Vagina (tissue), 2 donors: Measurements from ENCODE around the gene RSU1. TPM values are rescaled to one million over a fixed set of nuclear protein-coding genes. Genes with fewer than 3 reads are reported as not detected.

Experiments used
- DNase-seq, 2 donors: peaks; one replicate each; pipeline ENCODE4 v3.0.0-alpha.2; 2017; ENCODE audit errors: extremely low spot score in 2 of 2
- H3K27ac ChIP-seq: fragments of 200-600 bp; sonication (generic); one replicate; pipeline ENCODE4 v1.5.1; 2019
- H3K27me3 ChIP-seq: fragments of 200-600 bp; sonication (generic); one replicate; pipeline ENCODE4 v1.5.1; 2019
- H3K36me3 ChIP-seq, 2 donors: fragments of 200-600 bp; sonication (generic); one replicate each; pipeline ENCODE4 v1.5.1; 2017 to 2019
- H3K4me1 ChIP-seq: fragments of 200-600 bp; sonication (generic); one replicate; pipeline ENCODE4 v1.5.1; 2019
- H3K4me3 ChIP-seq, 2 donors: fragments of 200-600 bp; sonication (generic); 1 replicate in 1 of 2; 2 replicates in 1 of 2; pipeline ENCODE4 v1.5.1; 2016 to 2019
- H3K9me3 ChIP-seq: fragments of 200-600 bp; sonication (generic); one replicate; pipeline ENCODE4 v1.5.1; 2019
- POLR2A ChIP-seq, 2 donors: fragments of 450-650 bp; IDR thresholded peaks; one replicate each; pipeline ENCODE4 v1.6.1; 2017; ENCODE audit warnings: antibody characterized with exemption in 2 of 2, mild to moderate bottlenecking in 2 of 2, moderate library complexity in 2 of 2
- POLR2AphosphoS5 ChIP-seq, 2 donors: sonication (generic); formaldehyde crosslinking; IDR thresholded peaks; one replicate each; pipeline ENCODE4 v1.9.0; 2017; ENCODE audit warnings: antibody characterized with exemption in 2 of 2, mild to moderate bottlenecking in 2 of 2, low read depth in 1 of 2; ENCODE audit not compliant: insufficient read depth in 1 of 2
- intact Hi-C: fragments of 100-400 bp; cut with DNase I; formaldehyde crosslinking; loops from one replicate; pipeline ENCODE4 v1.15.1; 2023
- total RNA-seq: library from RNA; depleted of rRNA; stranded (reverse); fragments of >200 nt; gene quantifications from one replicate; pipeline ENCODE4 v1.2.3, GENCODE V29; 2016
- TF ChIP-seq, protein P1 (sequence below), 3 experiments: fragments of 450-650 bp in 2 of 3; fragments of 200-600 bp in 1 of 3; sonication (generic) in 1 of 3; IDR thresholded peaks; one replicate each; pipeline ENCODE4 v1.5.1; 2017 to 2019; ENCODE audit warnings: antibody characterized with exemption in 3 of 3, mild to moderate bottlenecking in 2 of 3, moderate library complexity in 2 of 3

Gene RSU1
- total RNA-seq, 1 donor from 2014 or later: 50.3 TPM

DNA sequence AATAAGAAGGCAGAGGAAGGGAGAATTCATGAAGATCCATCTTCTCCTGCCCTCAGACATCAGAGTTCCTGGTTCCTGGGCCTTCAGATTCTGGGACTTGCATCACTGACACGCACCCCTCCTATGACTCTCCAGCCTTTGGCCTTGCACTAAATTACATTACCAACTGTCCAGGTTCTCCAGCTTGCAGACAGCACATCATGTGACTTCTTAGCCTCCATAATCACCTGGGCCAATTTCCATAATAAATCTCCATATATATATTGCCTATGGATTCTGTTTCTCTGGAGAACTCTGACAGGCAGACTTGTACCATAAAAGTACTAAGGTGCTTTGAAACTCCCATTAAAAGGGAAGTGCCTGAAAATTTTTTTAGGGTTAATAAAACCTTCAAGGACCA lies 23.2 kb downstream of the RSU1 start:
- Histone ChIP-seq H3K4me1 (no peaks in the 10 kb centered on the region), H3K4me3 (no peak overlapping the region), H3K9me3 (no peaks in the 10 kb centered on the region), H3K36me3 (no peaks in the 10 kb centered on the region), H3K27ac (no peak overlapping the region), H3K27me3 (no peaks in the 10 kb centered on the region)
- TF ChIP-seq, protein P1, sequence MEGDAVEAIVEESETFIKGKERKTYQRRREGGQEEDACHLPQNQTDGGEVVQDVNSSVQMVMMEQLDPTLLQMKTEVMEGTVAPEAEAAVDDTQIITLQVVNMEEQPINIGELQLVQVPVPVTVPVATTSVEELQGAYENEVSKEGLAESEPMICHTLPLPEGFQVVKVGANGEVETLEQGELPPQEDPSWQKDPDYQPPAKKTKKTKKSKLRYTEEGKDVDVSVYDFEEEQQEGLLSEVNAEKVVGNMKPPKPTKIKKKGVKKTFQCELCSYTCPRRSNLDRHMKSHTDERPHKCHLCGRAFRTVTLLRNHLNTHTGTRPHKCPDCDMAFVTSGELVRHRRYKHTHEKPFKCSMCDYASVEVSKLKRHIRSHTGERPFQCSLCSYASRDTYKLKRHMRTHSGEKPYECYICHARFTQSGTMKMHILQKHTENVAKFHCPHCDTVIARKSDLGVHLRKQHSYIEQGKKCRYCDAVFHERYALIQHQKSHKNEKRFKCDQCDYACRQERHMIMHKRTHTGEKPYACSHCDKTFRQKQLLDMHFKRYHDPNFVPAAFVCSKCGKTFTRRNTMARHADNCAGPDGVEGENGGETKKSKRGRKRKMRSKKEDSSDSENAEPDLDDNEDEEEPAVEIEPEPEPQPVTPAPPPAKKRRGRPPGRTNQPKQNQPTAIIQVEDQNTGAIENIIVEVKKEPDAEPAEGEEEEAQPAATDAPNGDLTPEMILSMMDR (IDR thresholded peaks at IDR 0.05): no peak
- no peak for TF ChIP-seq POLR2AphosphoS5 (IDR thresholded peaks at IDR 0.05; ENCODE audit: insufficient read depth in 1 of 2, low read depth in 1 of 2)
- TF ChIP-seq POLR2A (IDR thresholded peaks at IDR 0.05): no peak
- intact Hi-C loops: no loop called here
- peak; percentile 37 to 49 for DNase-seq

DNA sequence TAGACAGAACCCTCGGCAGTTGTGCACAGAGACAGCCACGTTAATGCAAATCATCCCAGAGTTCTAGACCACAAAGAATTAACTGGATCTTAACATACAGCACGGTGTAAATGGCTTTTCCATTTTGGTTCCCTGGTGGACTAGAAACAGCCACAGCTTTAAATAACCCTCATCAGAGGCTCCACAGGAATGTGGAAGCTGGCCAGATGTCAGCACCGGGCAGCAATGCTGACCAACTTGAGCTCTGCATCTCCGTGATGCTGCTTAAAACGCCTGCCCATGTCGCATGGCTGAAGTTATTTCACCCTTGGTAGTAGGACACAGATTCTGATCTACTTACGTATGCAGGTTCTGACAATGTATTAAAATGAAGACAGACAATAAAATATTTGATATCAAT lies 24.5 kb downstream of the RSU1 start:
- H3K9me3 ChIP-seq: no peaks in the 10 kb centered on the region
- intact Hi-C loops: no loop called here
- H3K27me3 ChIP-seq: no peaks in the 10 kb centered on the region
- no peak overlapping the region for H3K4me3 ChIP-seq
- DNase-seq: peak in 1 of 2 donors; percentile 22
- TF ChIP-seq, protein P1 (IDR thresholded peaks at IDR 0.05): no peak
- TF ChIP-seq POLR2AphosphoS5 (IDR thresholded peaks at IDR 0.05; ENCODE audit: insufficient read depth in 1 of 2, low read depth in 1 of 2): no peak
- H3K36me3 ChIP-seq: no peaks in the 10 kb centered on the region
- H3K27ac ChIP-seq: no peak overlapping the region
- H3K4me1 ChIP-seq: no peaks in the 10 kb centered on the region

DNA sequence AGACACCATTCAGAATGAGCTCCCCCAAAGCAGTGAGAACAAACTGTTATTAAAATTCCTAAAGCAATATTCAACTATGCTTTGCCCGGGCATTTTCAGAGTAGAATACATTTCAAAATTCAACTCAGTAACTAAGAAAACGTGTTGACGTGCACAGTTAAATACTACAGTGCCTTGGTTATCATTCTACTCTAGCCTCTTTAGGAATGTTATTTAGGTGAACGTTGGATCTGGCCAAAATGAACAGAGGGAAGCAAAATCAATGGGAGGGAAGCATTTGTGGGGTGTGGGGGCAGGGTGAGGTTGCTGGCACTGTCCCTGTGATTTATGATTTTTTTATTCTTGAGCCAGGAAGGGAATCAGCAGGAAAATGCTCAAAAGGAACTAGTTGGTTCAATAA lies 27.5 kb downstream of the RSU1 start:
- H3K4me3 ChIP-seq: no peak overlapping the region
- no peak overlapping the region for H3K27ac ChIP-seq
- H3K36me3 ChIP-seq: no peaks in the 10 kb centered on the region
- intact Hi-C loops: no loop called here
- no peaks in the 10 kb centered on the region for H3K27me3 ChIP-seq
- H3K4me1 ChIP-seq: no peaks in the 10 kb centered on the region
- no peak for DNase-seq
- TF ChIP-seq POLR2AphosphoS5 (IDR thresholded peaks at IDR 0.05; ENCODE audit: insufficient read depth in 1 of 2, low read depth in 1 of 2) (no peak), POLR2A (IDR thresholded peaks at IDR 0.05) (no peak)
- TF ChIP-seq, protein P1 (IDR thresholded peaks at IDR 0.05): no peak
- H3K9me3 ChIP-seq: no peaks in the 10 kb centered on the region

DNA sequence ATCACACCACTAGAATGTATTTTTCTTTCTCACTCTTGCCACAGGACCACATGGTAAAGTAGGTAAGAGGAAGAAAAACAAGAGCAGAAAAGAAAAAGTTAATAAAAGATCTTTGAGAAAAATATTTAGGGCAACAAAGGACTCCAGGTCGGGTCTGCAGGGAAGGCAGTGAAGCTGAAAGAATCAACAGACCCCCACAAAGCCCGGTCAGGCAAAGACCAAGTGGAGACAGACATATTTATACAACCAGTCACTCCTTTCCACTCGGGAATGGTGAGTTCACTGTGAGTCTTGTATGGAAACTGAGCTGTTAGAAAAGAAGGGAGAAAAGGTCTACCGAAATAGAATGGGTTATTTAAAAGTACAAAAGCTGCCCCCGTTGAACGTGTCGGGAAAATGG lies 28.0 kb downstream of the RSU1 start:
- H3K27me3 ChIP-seq: no peaks in the 10 kb centered on the region
- TF ChIP-seq POLR2A (IDR thresholded peaks at IDR 0.05) (no peak), POLR2AphosphoS5 (IDR thresholded peaks at IDR 0.05; ENCODE audit: insufficient read depth in 1 of 2, low read depth in 1 of 2) (no peak)
- TF ChIP-seq, protein P1 (IDR thresholded peaks at IDR 0.05): no peak
- no peaks in the 10 kb centered on the region for H3K9me3 ChIP-seq
- no peak for DNase-seq
- no peak overlapping the region for H3K27ac ChIP-seq
- intact Hi-C loops: no loop called here
- no peaks in the 10 kb centered on the region for H3K4me1 ChIP-seq
- H3K4me3 ChIP-seq: no peak overlapping the region
- H3K36me3 ChIP-seq: no peaks in the 10 kb centered on the region

DNA sequence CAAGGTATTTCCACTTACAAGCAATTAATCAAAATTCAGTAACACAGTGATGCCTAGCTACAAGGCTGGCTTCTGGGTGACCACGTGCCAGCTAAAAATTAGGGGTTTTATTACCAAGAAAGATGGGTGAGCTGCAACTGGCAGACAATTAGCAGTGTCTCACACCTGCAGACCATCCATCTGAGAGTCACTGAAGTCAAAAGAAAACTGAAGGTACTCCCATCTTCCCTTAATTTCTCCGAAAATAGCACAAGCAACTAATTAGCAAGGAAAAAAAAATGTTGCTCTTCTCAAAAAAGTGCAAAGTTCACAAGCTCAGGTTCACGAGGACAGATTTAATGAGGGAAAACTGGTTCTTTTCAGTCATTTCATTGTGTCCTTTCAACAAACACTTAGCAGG lies 28.4 kb downstream of the RSU1 start:
- TF ChIP-seq, protein P1 (IDR thresholded peaks at IDR 0.05): no peak
- TF ChIP-seq POLR2A (IDR thresholded peaks at IDR 0.05): no peak
- TF ChIP-seq POLR2AphosphoS5 (IDR thresholded peaks at IDR 0.05; ENCODE audit: insufficient read depth in 1 of 2, low read depth in 1 of 2): no peak
- Histone ChIP-seq H3K27ac (no peak overlapping the region), H3K27me3 (no peaks in the 10 kb centered on the region), H3K9me3 (no peaks in the 10 kb centered on the region), H3K4me3 (no peak overlapping the region), H3K4me1 (no peaks in the 10 kb centered on the region), H3K36me3 (no peaks in the 10 kb centered on the region)
- DNase-seq: no peak
- intact Hi-C loops: no loop called here
